SK-N-SH (cell line): Measurements from ENCODE around the gene TGFA. TPM values are rescaled to one million over a fixed set of nuclear protein-coding genes. Genes with fewer than 3 reads are reported as not detected.
"Not testable (repeated sequence)": the region's sequence is repeated elsewhere in the genome, so short reads cannot be mapped to it uniquely, and the experiment has no call there.

Experiments used
- CTCF ChIA-PET: fragments of 300-600, 350-600 bp; formaldehyde crosslinking; extraction: SDS; loops from one replicate; lab custom pipeline; 2021; lab: Yijun Ruan, JAX
- POLR2A ChIA-PET: fragments of 350-600 bp; sonication (Branson Sonifier 250); formaldehyde crosslinking; extraction: SDS; loops from one replicate; lab custom pipeline; 2020; ENCODE audit warnings: antibody characterized with exemption, inconsistent platforms; lab: Yijun Ruan, JAX
- DNase-seq: peaks from one replicate; pipeline ENCODE4 v3.0.0; 2012
- H2AFZ ChIP-seq: fragments of 200-600 bp; sonication (generic); 2 replicates; pipeline ENCODE4 v1.8.1; 2016; ENCODE audit warnings: antibody characterized with exemption, mild to moderate bottlenecking, low read depth
- H3F3A ChIP-seq: fragments of 200-600 bp; sonication (generic); replicated peaks from 2 replicates; pipeline ENCODE3; 2016; ENCODE audit warnings: antibody characterized with exemption, mild to moderate bottlenecking; ENCODE audit not compliant: insufficient read depth
- H3K27ac ChIP-seq, 2 experiments: fragments of 200-500 bp in 1 of 2; fragments of 200-600 bp in 1 of 2; sonication (Bioruptor generic) in 1 of 2; sonication (generic), shearing (Covaris generic) in 1 of 2; 2 replicates each; pipeline versions ENCODE4 v1.5.1 to v1.6.1; 2014 to 2016; ENCODE audit warnings: low read depth in 2 of 2, inconsistent platforms in 1 of 2, low read length in 1 of 2, mild to moderate bottlenecking in 1 of 2, mixed read lengths in 1 of 2
- H3K27me3 ChIP-seq: fragments of 200-600 bp; sonication (generic), shearing (Covaris generic); 2 replicates; pipeline ENCODE4 v1.6.1; 2016; ENCODE audit warnings: mixed run types; ENCODE audit not compliant: insufficient read depth
- H3K36me3 ChIP-seq, 2 experiments: fragments of 200-500 bp in 1 of 2; fragments of 200-600 bp in 1 of 2; sonication (Bioruptor generic) in 1 of 2; sonication (generic) in 1 of 2; replicated peaks in 1 of 2; 2 replicates each; pipeline versions ENCODE3 to v1.5.1; 2014 to 2016; ENCODE audit warnings: low read length in 1 of 2, mild to moderate bottlenecking in 1 of 2; ENCODE audit not compliant: insufficient read depth in 2 of 2, control insufficient read depth in 1 of 2
- H3K4me1 ChIP-seq, 2 experiments: fragments of 200-500 bp in 1 of 2; fragments of 200-600 bp in 1 of 2; sonication (Bioruptor generic) in 1 of 2; sonication (generic), shearing (Covaris generic) in 1 of 2; 2 replicates each; pipeline versions ENCODE4 v1.5.1 to v1.6.1; 2014 to 2016; ENCODE audit warnings: low read depth in 1 of 2, low read length in 1 of 2, mixed run types in 1 of 2; ENCODE audit not compliant: insufficient read depth in 2 of 2, control insufficient read depth in 1 of 2
- H3K4me2 ChIP-seq: fragments of 200-600 bp; sonication (generic), shearing (Covaris generic); 2 replicates; pipeline ENCODE4 v1.6.1; 2017; ENCODE audit warnings: mixed run types
- H3K4me3 ChIP-seq, 2 experiments: fragments of 200-500 bp in 1 of 2; fragments of 200-600 bp in 1 of 2; sonication (Bioruptor generic) in 1 of 2; sonication (generic), shearing (Covaris generic) in 1 of 2; 2 replicates each; pipeline versions ENCODE4 v1.5.1 to v1.8.1; 2014 to 2016; ENCODE audit warnings: low read depth in 2 of 2, inconsistent platforms in 1 of 2, low read length in 1 of 2, mild to moderate bottlenecking in 1 of 2, mixed read lengths in 1 of 2, moderate library complexity in 1 of 2
- H3K79me2 ChIP-seq: fragments of 200-600 bp; sonication (generic); 2 replicates; pipeline ENCODE4 v1.8.1; 2017; ENCODE audit warnings: mild to moderate bottlenecking; ENCODE audit not compliant: insufficient read depth
- H3K9ac ChIP-seq: fragments of 200-600 bp; sonication (generic); 2 replicates; pipeline ENCODE4 v1.6.1; 2017; ENCODE audit warnings: mixed run types
- H3K9me2 ChIP-seq: fragments of 200-600 bp; sonication (generic); 2 replicates; pipeline ENCODE4 v1.6.1; 2017; ENCODE audit warnings: mixed run types
- H3K9me3 ChIP-seq: fragments of 200-600 bp; sonication (generic); 2 replicates; pipeline ENCODE4 v1.6.1; 2017; ENCODE audit warnings: mixed run types, mild to moderate bottlenecking, moderate library complexity
- H4K20me1 ChIP-seq: fragments of 200-600 bp; sonication (generic); 2 replicates; pipeline ENCODE4 v1.6.1; 2017; ENCODE audit warnings: mild to moderate bottlenecking, mixed run types; ENCODE audit not compliant: insufficient read depth
- CHD2 ChIP-seq: fragments of 150-350 bp; IDR thresholded peaks from 2 replicates; pipeline ENCODE4 v1.6.1; 2018; ENCODE audit warnings: low read length; ENCODE audit not compliant: partially characterized antibody
- ELF1 ChIP-seq: IDR thresholded peaks from 2 replicates; pipeline ENCODE4 v1.4.0; 2012
- EZH2phosphoT487 ChIP-seq: fragments of 200-600 bp; sonication (generic); IDR thresholded peaks from 2 replicates; pipeline ENCODE4 v1.6.1; 2017; ENCODE audit warnings: low read depth, mixed run types, mild to moderate bottlenecking, antibody characterized with exemption, moderate library complexity, borderline replicate concordance
- FOSL2 ChIP-seq: IDR thresholded peaks from 2 replicates; pipeline ENCODE4 v1.4.0; 2012; ENCODE audit warnings: low read depth, mild to moderate bottlenecking, moderate library complexity, borderline replicate concordance
- MAX ChIP-seq: IDR thresholded peaks from 2 replicates; pipeline ENCODE4 v1.4.0; 2012; ENCODE audit warnings: low read depth
- MEF2A ChIP-seq: IDR thresholded peaks from 2 replicates; pipeline ENCODE4 v1.4.0; 2012; ENCODE audit warnings: low read depth, borderline replicate concordance
- NFIC ChIP-seq: IDR thresholded peaks from 2 replicates; pipeline ENCODE4 v1.4.0; 2012; ENCODE audit warnings: borderline replicate concordance
- NRF1 ChIP-seq: IDR thresholded peaks from 2 replicates; pipeline ENCODE4 v1.6.1; 2012; ENCODE audit warnings: low read depth, mild to moderate bottlenecking, low read length
- RCOR1 ChIP-seq: fragments of 150-350 bp; IDR thresholded peaks from 2 replicates; pipeline ENCODE4 v1.6.1; 2017; ENCODE audit warnings: antibody characterized with exemption, low read length
- REST ChIP-seq: IDR thresholded peaks from 2 replicates; pipeline ENCODE4 v1.6.1; 2012; ENCODE audit warnings: mild to moderate bottlenecking, low read depth, low read length, moderate library complexity
- RFX5 ChIP-seq: IDR thresholded peaks from 2 replicates; pipeline ENCODE4 v1.6.1; 2012; ENCODE audit warnings: mild to moderate bottlenecking, improper control_type of control experiment, low read length
- SIN3A ChIP-seq: IDR thresholded peaks from 2 replicates; pipeline ENCODE4 v1.6.1; 2012; ENCODE audit warnings: low read depth, mild to moderate bottlenecking, low read length, moderate library complexity, borderline replicate concordance
- SMC3 ChIP-seq: IDR thresholded peaks from 2 replicates; pipeline ENCODE4 v1.6.1; 2012; ENCODE audit warnings: low read depth, low read length, improper control_type of control experiment
- TAF1 ChIP-seq: IDR thresholded peaks from 2 replicates; pipeline ENCODE4 v1.6.1; 2012; ENCODE audit warnings: low read depth, mild to moderate bottlenecking, low read length, moderate library complexity, borderline replicate concordance
- TEAD4 ChIP-seq: IDR thresholded peaks from 2 replicates; pipeline ENCODE4 v1.4.0; 2012; ENCODE audit warnings: mild to moderate bottlenecking, borderline replicate concordance; ENCODE audit not compliant: insufficient read depth
- USF1 ChIP-seq: IDR thresholded peaks from 2 replicates; pipeline ENCODE4 v1.4.0; 2012; ENCODE audit warnings: low read depth, borderline replicate concordance
- YY1 ChIP-seq: IDR thresholded peaks from 2 replicates; pipeline ENCODE4 v1.4.0; 2012; ENCODE audit warnings: low read depth, mild to moderate bottlenecking
- ZBTB33 ChIP-seq: IDR thresholded peaks from 2 replicates; pipeline ENCODE4 v1.4.0; 2012; ENCODE audit warnings: low read depth, borderline replicate concordance
- WGBS: methylation state at CpG from one replicate; pipeline ENCODE4 v1.1.6; 2017; ENCODE audit warnings: low lambda C conversion rate; 5-methylcytosine and 5-hydroxymethylcytosine counted together
- polyA plus RNA-seq, 3 experiments: library from polyadenylated mRNA; depleted of rRNA; stranded (reverse); fragments of >200 nt; gene quantifications; 2 replicates each; pipeline ENCODE4 v1.2.3, GENCODE V29; 2012

The TGFA gene
- polyA plus RNA-seq, 1 of the 3 experiments (the other 2 are of a cell fraction) = not detected

GRCh38 chr2:70467237-70467636 lies 86.4 kb downstream of the TGFA start (continued):
- TF ChIP-seq FOSL2 = no peak

GRCh38 chr2:70466647-70467046 lies 87.0 kb downstream of the TGFA start:
- H3K36me3 ChIP-seq, H3K79me2 ChIP-seq, H3K4me2 ChIP-seq, H3K9me2 ChIP-seq, H2AFZ ChIP-seq, H3F3A ChIP-seq, H3K27me3 ChIP-seq, H3K27ac ChIP-seq, DNase-seq, CTCF ChIA-PET, H3K9me3 ChIP-seq, H3K4me1 ChIP-seq, H3K9ac ChIP-seq, POLR2A ChIA-PET, H3K4me3 ChIP-seq, H4K20me1 ChIP-seq: not testable (repeated sequence)
- 57% methylated on average over 4 of the region's 4 CpGs for WGBS

- Histone ChIP-seq H3K79me2 (no peaks in the 10 kb centered on the region), H3K36me3 (no peaks in the 10 kb centered on the region), H3K4me2 (no peak overlapping the region), H3K9me2 (no peaks in the 10 kb centered on the region), H3K9me3 (no peaks in the 10 kb centered on the region), H3K9ac (no peak overlapping the region), H2AFZ (no peak overlapping the region), H3K4me3 (no peak overlapping the region), H3F3A (no peaks in the 10 kb centered on the region), H3K27me3 (peaks cover 20% of the 10 kb centered on the region), H3K4me1 (no peaks in the 10 kb centered on the region; a peak in 1 of 4 replicates), H4K20me1 (no peaks in the 10 kb centered on the region), H3K27ac (no peak overlapping the region)
- ChIA-PET POLR2A (no interaction called here), CTCF (interaction anchor here (0.8 to 1.0 kb wide), 3 partner anchors 10 to 123 kb away, joined by 3 read pairs; no protein-coding TSS in a partner anchor)
- no peak for TF ChIP-seq USF1
- TF ChIP-seq SIN3A = no peak
- no peak for TF ChIP-seq MEF2A
- TF ChIP-seq YY1 = no peak
- TF ChIP-seq RFX5 = no peak
- TF ChIP-seq NFIC = no peak
- TF ChIP-seq EZH2phosphoT487 = no peak
- no peak for TF ChIP-seq MAX
- no peak for TF ChIP-seq REST
- TF ChIP-seq TAF1 = no peak
- no peak for TF ChIP-seq SMC3
- TF ChIP-seq RCOR1 = no peak
- no peak for TF ChIP-seq NRF1
- TF ChIP-seq TEAD4 = no peak
- no peak for TF ChIP-seq ZBTB33
- TF ChIP-seq ELF1 = no peak
- TF ChIP-seq CHD2 = no peak
- TF ChIP-seq FOSL2 = no peak
- 12% methylated on average over 3 of the region's 4 CpGs for WGBS
- no peak for DNase-seq
Measured at GRCh38 chr2:70463997-70464396, 89.6 kb downstream of the TGFA start.
